IMR-90 (cell line): ENCODE measurements around the gene SCRN2. TPM values are rescaled to one million over a fixed set of nuclear protein-coding genes. Genes with fewer than 3 reads are reported as not detected.

Experiments
- ATAC-seq: fragments of 200-7000 bp; cut with Tn5 transposase; 2 replicates; pipeline ENCODE4 v1.9.1; 2020; ENCODE audit warnings: low read depth, mild to moderate bottlenecking, moderate library complexity
- BruUV-seq: library from RNA; stranded (reverse); fragments of 400-500 nt; replicated peaks from 2 replicates; lab custom pipeline; 2021; lab: Mats Ljungman, UMichigan
- CTCF ChIA-PET: fragments of 300-600 bp; formaldehyde crosslinking; extraction: SDS; loops from one replicate; lab custom pipeline; 2021; ENCODE audit warnings: antibody characterized with exemption; lab: Yijun Ruan, JAX
- POLR2A ChIA-PET: fragments of 300-600 bp; sonication (Branson Sonifier 250); formaldehyde crosslinking; loops from one replicate; lab custom pipeline; 2022; ENCODE audit warnings: antibody characterized with exemption; ENCODE audit not compliant: unreplicated experiment; lab: Charles Lee
- DNase-seq: peaks from one replicate; pipeline ENCODE4 v3.0.0; 2013
- H2AFZ ChIP-seq: replicated peaks from 2 replicates; pipeline ENCODE3; 2013; ENCODE audit warnings: low read length, mild to moderate bottlenecking; ENCODE audit not compliant: poor library complexity
- H2AK5ac ChIP-seq: 2 replicates; pipeline ENCODE4 v1.6.1; 2013; ENCODE audit warnings: low read depth, low read length, inconsistent platforms
- H2AK9ac ChIP-seq: replicated peaks from 2 replicates; pipeline ENCODE3; 2013; ENCODE audit warnings: mild to moderate bottlenecking, low read depth, low read length, moderate library complexity; ENCODE audit not compliant: poor library complexity
- H2BK120ac ChIP-seq: 2 replicates; pipeline ENCODE4 v1.6.1; 2013; ENCODE audit warnings: low read depth, low read length, inconsistent platforms
- H2BK15ac ChIP-seq: 3 replicates; pipeline ENCODE4 v1.6.1; 2013; ENCODE audit warnings: low read depth, low read length, inconsistent platforms
- H2BK20ac ChIP-seq: 2 replicates; pipeline ENCODE4 v1.6.1; 2013; ENCODE audit warnings: low read depth, mild to moderate bottlenecking, inconsistent platforms, low read length, moderate library complexity
- H2BK5ac ChIP-seq: 2 replicates; pipeline ENCODE4 v1.6.1; 2013; ENCODE audit warnings: mild to moderate bottlenecking, low read depth, low read length, inconsistent platforms; ENCODE audit not compliant: poor library complexity, severe bottlenecking
- H3K14ac ChIP-seq: replicated peaks from 2 replicates; pipeline ENCODE4 v1.6.1; 2013; ENCODE audit warnings: low read depth, low read length, inconsistent platforms
- H3K18ac ChIP-seq: 2 replicates; pipeline ENCODE4 v1.6.1; 2013; ENCODE audit warnings: low read depth, low read length, control low read depth
- H3K23ac ChIP-seq: 2 replicates; pipeline ENCODE4 v1.6.1; 2013; ENCODE audit warnings: low read depth, low read length, inconsistent platforms
- H3K27ac ChIP-seq: 2 replicates; pipeline ENCODE4 v1.5.1; 2013; ENCODE audit warnings: mild to moderate bottlenecking, control low read depth, low read length; ENCODE audit not compliant: insufficient read depth
- H3K27me3 ChIP-seq: 2 replicates; pipeline ENCODE4 v1.6.1; 2013; ENCODE audit warnings: low read length; ENCODE audit not compliant: control insufficient read depth, insufficient read depth
- H3K36me3 ChIP-seq: 2 replicates; pipeline ENCODE4 v1.6.1; 2013; ENCODE audit warnings: low read length, mixed read lengths; ENCODE audit not compliant: control insufficient read depth, insufficient read depth
- H3K4ac ChIP-seq: 2 replicates; pipeline ENCODE4 v1.6.1; 2013; ENCODE audit warnings: low read depth, low read length, inconsistent platforms
- H3K4me1 ChIP-seq: 2 replicates; pipeline ENCODE4 v1.6.1; 2013; ENCODE audit warnings: low read length, mixed read lengths; ENCODE audit not compliant: control insufficient read depth, insufficient read depth
- H3K4me2 ChIP-seq: 2 replicates; pipeline ENCODE4 v1.6.1; 2013; ENCODE audit warnings: low read depth, mild to moderate bottlenecking, control low read depth, low read length, moderate library complexity
- H3K4me3 ChIP-seq: 2 replicates; pipeline ENCODE4 v1.5.1; 2013; ENCODE audit warnings: low read depth, mild to moderate bottlenecking, control low read depth, low read length, moderate library complexity; ENCODE audit not compliant: insufficient read depth
- H3K56ac ChIP-seq: 2 replicates; pipeline ENCODE4 v1.6.1; 2013; ENCODE audit warnings: low read length, inconsistent platforms; ENCODE audit not compliant: insufficient read depth; ENCODE audit errors: extremely low read depth
- H3K79me1 ChIP-seq, 2 experiments: 2 replicates each; pipeline ENCODE4 v1.6.1; 2013; ENCODE audit warnings: low read length in 2 of 2, inconsistent platforms in 1 of 2, low read depth in 1 of 2
- H3K9ac ChIP-seq: 2 replicates; pipeline ENCODE4 v1.6.1; 2013; ENCODE audit warnings: low read depth, low read length, control low read depth
- H3K9me1 ChIP-seq: 2 replicates; pipeline ENCODE4 v1.6.1; 2013; ENCODE audit warnings: low read length, inconsistent platforms; ENCODE audit not compliant: insufficient read depth
- H3K9me3 ChIP-seq: 2 replicates; pipeline ENCODE4 v1.6.1; 2013; ENCODE audit warnings: low read length; ENCODE audit not compliant: control insufficient read depth, insufficient read depth
- H4K20me1 ChIP-seq: 2 replicates; pipeline ENCODE4 v1.6.1; 2013; ENCODE audit warnings: low read length, inconsistent platforms; ENCODE audit not compliant: insufficient read depth
- H4K5ac ChIP-seq: 2 replicates; pipeline ENCODE4 v1.6.1; 2013; ENCODE audit warnings: mild to moderate bottlenecking, low read depth, low read length, control low read depth
- H4K8ac ChIP-seq, 2 experiments: 2 replicates each; pipeline ENCODE4 v1.6.1; 2013; ENCODE audit warnings: low read depth in 2 of 2, low read length in 2 of 2, control low read depth in 1 of 2, inconsistent platforms in 1 of 2
- H4K91ac ChIP-seq: 2 replicates; pipeline ENCODE4 v1.6.1; 2013; ENCODE audit warnings: low read depth, low read length, inconsistent platforms; ENCODE audit not compliant: insufficient read depth
- BHLHE40 ChIP-seq: fragments of 150-350 bp; IDR thresholded peaks from 2 replicates; pipeline ENCODE4 v1.6.1; 2016; ENCODE audit warnings: mild to moderate bottlenecking, low read depth, low read length
- CEBPB ChIP-seq: IDR thresholded peaks from 2 replicates; pipeline ENCODE4 v1.6.1; 2012; ENCODE audit warnings: low read depth, low read length, improper control_type of control experiment
- CHD1 ChIP-seq: IDR thresholded peaks from 2 replicates; pipeline ENCODE4 v1.6.1; 2012; ENCODE audit warnings: low read depth, low read length, improper control_type of control experiment
- CTCF ChIP-seq: conservative IDR thresholded peaks from 2 replicates; pipeline ENCODE4 v1.5.1; 2012; ENCODE audit warnings: mild to moderate bottlenecking, low read depth, low read length, improper control_type of control experiment
- ELK1 ChIP-seq: fragments of 150-350 bp; IDR thresholded peaks from 2 replicates; pipeline ENCODE4 v1.6.1; 2016; ENCODE audit warnings: low read depth, mild to moderate bottlenecking, low read length, moderate library complexity, borderline replicate concordance
- FOS ChIP-seq: fragments of 150-350 bp; IDR thresholded peaks from 2 replicates; pipeline ENCODE4 v1.6.1; 2016; ENCODE audit warnings: low read depth, low read length
- MAFK ChIP-seq: IDR thresholded peaks from 2 replicates; pipeline ENCODE4 v1.6.1; 2012; ENCODE audit warnings: low read depth, low read length, improper control_type of control experiment
- MAZ ChIP-seq: IDR thresholded peaks from 2 replicates; pipeline ENCODE4 v1.6.1; 2012; ENCODE audit warnings: low read depth, mild to moderate bottlenecking, low read length, improper control_type of control experiment, moderate library complexity, borderline replicate concordance
- MXI1 ChIP-seq: IDR thresholded peaks from 2 replicates; pipeline ENCODE4 v1.6.1; 2012; ENCODE audit warnings: low read depth, mild to moderate bottlenecking, low read length, moderate library complexity, borderline replicate concordance
- NFE2L2 ChIP-seq: fragments of 150-350 bp; IDR thresholded peaks from 2 replicates; pipeline ENCODE4 v1.6.1; 2016; ENCODE audit warnings: low read depth, mild to moderate bottlenecking, low read length
- POLR2A ChIP-seq: IDR thresholded peaks from 2 replicates; pipeline ENCODE4 v1.6.1; 2012; ENCODE audit warnings: mild to moderate bottlenecking, low read depth, low read length
- RAD21 ChIP-seq: IDR thresholded peaks from 2 replicates; pipeline ENCODE4 v1.6.1; 2012; ENCODE audit warnings: low read length, improper control_type of control experiment
- RCOR1 ChIP-seq: IDR thresholded peaks from 2 replicates; pipeline ENCODE4 v1.6.1; 2012; ENCODE audit warnings: mild to moderate bottlenecking, low read length, improper control_type of control experiment; ENCODE audit not compliant: insufficient replicate concordance
- RFX5 ChIP-seq: IDR thresholded peaks from 2 replicates; pipeline ENCODE4 v1.8.0; 2012; ENCODE audit warnings: low read depth, mild to moderate bottlenecking, low read length, moderate library complexity
- SMC3 ChIP-seq: fragments of 150-350 bp; IDR thresholded peaks from 2 replicates; pipeline ENCODE4 v1.6.1; 2016; ENCODE audit warnings: low read depth, mild to moderate bottlenecking, antibody characterized with exemption, low read length, moderate library complexity
- USF2 ChIP-seq: fragments of 150-350 bp; IDR thresholded peaks from 2 replicates; pipeline ENCODE4 v1.6.1; 2017; ENCODE audit warnings: mild to moderate bottlenecking, antibody characterized with exemption, low read length, low read depth
- WGBS, 2 experiments: methylation state at CpG; one replicate each; pipeline versions ENCODE4 v1.1.5 to v1.1.7; 2013; ENCODE audit warnings: missing lambda C conversion rate in 2 of 2; ENCODE audit not compliant: insufficient read length in 1 of 2; ENCODE audit errors: extremely low coverage in 2 of 2; 5-methylcytosine and 5-hydroxymethylcytosine counted together
- dilution Hi-C: fragments of 300-500 bp; cut with HindIII; formaldehyde crosslinking; loops from one replicate; pipeline ENCODE4 v1.14.3; 2018; ENCODE audit warnings: low sequenced_read_pairs; ENCODE audit not compliant: unreplicated experiment
- in situ Hi-C: fragments of 300-500 bp; cut with MboI; formaldehyde crosslinking; loops from 3 replicates; pipeline ENCODE4 v1.14.3; 2019; ENCODE audit warnings: low sequenced_read_pairs, inconsistent platforms, mixed read lengths
- intact Hi-C: fragments of 100-400 bp; cut with micrococcal nuclease; formaldehyde crosslinking; loops from 2 replicates; pipeline ENCODE4 v1.10.0; 2022
- polyA plus RNA-seq, 3 experiments: library from polyadenylated mRNA; depleted of rRNA; stranded (reverse); fragments of >200 nt; gene quantifications; 2 replicates each; pipeline ENCODE4 v1.2.3, GENCODE V29; 2012; ENCODE audit warnings: low replicate concordance in 1 of 3
- total RNA-seq: library from RNA; depleted of rRNA; stranded (reverse); fragments of >200 nt; gene quantifications from 2 replicates; pipeline ENCODE4 v1.2.3, GENCODE V29; 2012

SCRN2 gene
- total and polyA plus RNA-seq, 2 of the 4 experiments (the other 2 are of a cell fraction), result 17.2 to 31.0 TPM

- no peak overlapping the region for H2AFZ ChIP-seq
- H3K4me2 ChIP-seq, result no peak overlapping the region
- ATAC-seq (no peak), DNase-seq (no peak)
- H3K9ac ChIP-seq, result no peak overlapping the region
- H2BK15ac ChIP-seq, result no peak overlapping the region
- no peak overlapping the region for H3K4ac ChIP-seq
- ChIA-PET CTCF (no interaction called here), POLR2A (no interaction called here)
- no peak overlapping the region for H4K5ac ChIP-seq
- H4K91ac ChIP-seq, result no peak overlapping the region
- H3K9me1 ChIP-seq, result no peaks in the 10 kb centered on the region
- dilution Hi-C loops, result no loop called here
- no peak overlapping the region for H2BK120ac ChIP-seq
- no peak overlapping the region for H2AK5ac ChIP-seq
- WGBS, 2 experiments, result no CpG with 5 or more reads among the region's 3 CpGs
- no peak overlapping the region for H3K56ac ChIP-seq
- H2AK9ac ChIP-seq, result no peak overlapping the region
- no peaks in the 10 kb centered on the region for H3K9me3 ChIP-seq
- H3K14ac ChIP-seq, result no peak overlapping the region
- H3K79me1 ChIP-seq, result no peaks in the 10 kb centered on the region
- H3K36me3 ChIP-seq, result no peaks in the 10 kb centered on the region
- H3K23ac ChIP-seq, result no peak overlapping the region
- peaks cover 61% of the 10 kb centered on the region for H3K27me3 ChIP-seq
- no peak overlapping the region for H3K27ac ChIP-seq
- no peak overlapping the region for H4K8ac ChIP-seq
- no peaks in the 10 kb centered on the region for H4K20me1 ChIP-seq
- TF ChIP-seq CEBPB (no peak), RFX5 (no peak), MXI1 (no peak), CTCF (no peak), USF2 (no peak), POLR2A (no peak), FOS (no peak), RCOR1 (no peak), MAZ (no peak), RAD21 (no peak), BHLHE40 (no peak), MAFK (no peak), SMC3 (no peak), CHD1 (no peak), ELK1 (no peak), NFE2L2 (no peak)
- intact Hi-C loops, result no loop called here
- BruUV-seq, result no TSS peak
- no peak overlapping the region for H3K4me3 ChIP-seq
- in situ Hi-C loops, result no loop called here
- no peak overlapping the region for H2BK5ac ChIP-seq
- H3K4me1 ChIP-seq, result no peaks in the 10 kb centered on the region
- H2BK20ac ChIP-seq, result no peak overlapping the region
- no peak overlapping the region for H3K18ac ChIP-seq
These were observed 14.7 kb upstream of the SCRN2 start for GRCh38 chr17:47855737-47856136.
